HepG2 (cell line): ENCODE measurements around the gene CHTF8.

Experiments
- BRD4 ChIP-seq: sonication (generic); formaldehyde crosslinking; IDR thresholded peaks from 2 replicates; pipeline ENCODE4 v1.4.0; 2020; ENCODE audit warnings: missing genetic modification reagents
- EP300 ChIP-seq, 3 experiments: sonication (generic) in 1 of 3; formaldehyde crosslinking in 1 of 3; IDR thresholded peaks; 2 replicates each; pipeline versions ENCODE4 v1.5.1 to v1.6.1; 2011 to 2020; ENCODE audit warnings: low read depth in 2 of 3, low read length in 2 of 3, borderline replicate concordance in 1 of 3, improper control_type of control experiment in 1 of 3, mild to moderate bottlenecking in 1 of 3, missing genetic modification reagents in 1 of 3, moderate library complexity in 1 of 3
- HDAC6 ChIP-seq: fragments of 200-600 bp; sonication (generic); IDR thresholded peaks from 2 replicates; pipeline ENCODE4 v1.7.0; 2017; ENCODE audit warnings: mild to moderate bottlenecking, antibody characterized with exemption, low read length, low read depth
- MAZ ChIP-seq, 2 experiments: sonication (generic) in 1 of 2; formaldehyde crosslinking in 1 of 2; IDR thresholded peaks; 2 replicates each; pipeline versions ENCODE4 v1.5.0 to v1.6.1; 2012 to 2020; ENCODE audit warnings: low read depth in 2 of 2, mild to moderate bottlenecking in 2 of 2, borderline replicate concordance in 1 of 2, improper control_type of control experiment in 1 of 2, low read length in 1 of 2, missing genetic modification reagents in 1 of 2, moderate library complexity in 1 of 2
- STAG1 ChIP-seq: sonication (generic); formaldehyde crosslinking; IDR thresholded peaks from 2 replicates; pipeline ENCODE4 v1.4.0; 2020; ENCODE audit warnings: missing genetic modification reagents
- STAT6 ChIP-seq: sonication (generic); formaldehyde crosslinking; IDR thresholded peaks from 2 replicates; pipeline ENCODE4 v1.4.0; 2020; ENCODE audit warnings: missing genetic modification reagents, mild to moderate bottlenecking, borderline replicate concordance
- TGIF2 ChIP-seq: IDR thresholded peaks from 2 replicates; pipeline ENCODE4 v1.6.1; 2016; ENCODE audit warnings: control low read depth, missing compliant biosample characterization
- ZBTB40 ChIP-seq, 2 experiments: fragments of 450-650 bp in 1 of 2; sonication (generic) in 1 of 2; formaldehyde crosslinking in 1 of 2; IDR thresholded peaks; 2 replicates each; pipeline versions ENCODE4 v1.6.1 to v1.8.0; 2016 to 2022; ENCODE audit warnings: antibody characterized with exemption in 1 of 2, mild to moderate bottlenecking in 1 of 2, missing genetic modification reagents in 1 of 2
- ZFY ChIP-seq: sonication (generic); formaldehyde crosslinking; IDR thresholded peaks from 2 replicates; pipeline ENCODE4 v1.4.0; 2020; ENCODE audit warnings: missing genetic modification reagents
- ZNF274 ChIP-seq: sonication (generic); formaldehyde crosslinking; IDR thresholded peaks from 2 replicates; pipeline ENCODE4 v1.5.1; 2020; ENCODE audit warnings: mild to moderate bottlenecking, missing genetic modification reagents
- ZNF468 ChIP-seq: sonication (generic); formaldehyde crosslinking; IDR thresholded peaks from 2 replicates; pipeline ENCODE4 v1.8.0; 2022; ENCODE audit warnings: mild to moderate bottlenecking, moderate library complexity, missing genetic modification reagents
- TF ChIP-seq, protein P1 (sequence below): sonication (generic); formaldehyde crosslinking; IDR thresholded peaks from 2 replicates; pipeline ENCODE4 v1.8.0; 2022; ENCODE audit warnings: missing genetic modification reagents, mild to moderate bottlenecking, borderline replicate concordance
- TF ChIP-seq, protein P2 (sequence below): sonication (generic); formaldehyde crosslinking; IDR thresholded peaks from 2 replicates; pipeline ENCODE4 v1.5.0; 2020; ENCODE audit warnings: mild to moderate bottlenecking, missing genetic modification reagents, moderate library complexity

DNA sequence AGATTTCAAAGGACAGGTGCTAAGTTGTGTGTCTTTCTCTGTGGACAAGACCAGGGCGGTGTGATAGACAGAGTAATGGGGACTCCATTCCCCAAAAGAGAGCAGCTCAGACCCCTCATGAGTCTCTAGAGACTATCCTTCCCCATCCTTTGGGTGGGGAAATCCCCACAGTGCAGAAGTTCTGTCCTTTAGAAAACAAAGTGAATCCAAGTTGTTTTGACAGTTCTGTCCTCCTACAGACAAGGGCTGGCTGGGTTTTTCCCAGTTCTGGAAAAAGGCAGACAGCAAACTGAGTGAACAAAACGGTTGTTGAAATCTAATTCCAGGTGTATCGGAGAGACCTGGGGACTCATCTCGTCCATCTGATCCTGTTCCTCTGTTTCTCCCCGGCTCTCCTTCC lies 37.9 kb downstream of the CHTF8 start:
- TF ChIP-seq STAT6 (CRISPR knock-in tag) (no peak), ZNF274 (CRISPR knock-in tag) (no peak), MAZ (IDR thresholded peaks at IDR 0.05; ENCODE audit: borderline replicate concordance, low read depth, low read length) (no peak), MAZ (CRISPR knock-in tag; IDR thresholded peaks at IDR 0.05; ENCODE audit: low read depth) (no peak), ZBTB40 (IDR thresholded peaks at IDR 0.05) (no peak), ZBTB40 (CRISPR knock-in tag; IDR thresholded peaks at IDR 0.05) (no peak), EP300 (IDR thresholded peaks at IDR 0.05; ENCODE audit: low read depth in 2 of 2, low read length in 2 of 2) (no peak), EP300 (CRISPR knock-in tag; IDR thresholded peaks at IDR 0.05; ENCODE audit: borderline replicate concordance) (no peak), BRD4 (CRISPR knock-in tag) (no peak), ZNF468 (no peak), HDAC6 (no peak), ZFY (CRISPR knock-in tag) (no peak), STAG1 (CRISPR knock-in tag) (no peak), TGIF2 (no peak)
- TF ChIP-seq, protein P1, sequence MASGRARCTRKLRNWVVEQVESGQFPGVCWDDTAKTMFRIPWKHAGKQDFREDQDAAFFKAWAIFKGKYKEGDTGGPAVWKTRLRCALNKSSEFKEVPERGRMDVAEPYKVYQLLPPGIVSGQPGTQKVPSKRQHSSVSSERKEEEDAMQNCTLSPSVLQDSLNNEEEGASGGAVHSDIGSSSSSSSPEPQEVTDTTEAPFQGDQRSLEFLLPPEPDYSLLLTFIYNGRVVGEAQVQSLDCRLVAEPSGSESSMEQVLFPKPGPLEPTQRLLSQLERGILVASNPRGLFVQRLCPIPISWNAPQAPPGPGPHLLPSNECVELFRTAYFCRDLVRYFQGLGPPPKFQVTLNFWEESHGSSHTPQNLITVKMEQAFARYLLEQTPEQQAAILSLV: no peak
- TF ChIP-seq, protein P2, sequence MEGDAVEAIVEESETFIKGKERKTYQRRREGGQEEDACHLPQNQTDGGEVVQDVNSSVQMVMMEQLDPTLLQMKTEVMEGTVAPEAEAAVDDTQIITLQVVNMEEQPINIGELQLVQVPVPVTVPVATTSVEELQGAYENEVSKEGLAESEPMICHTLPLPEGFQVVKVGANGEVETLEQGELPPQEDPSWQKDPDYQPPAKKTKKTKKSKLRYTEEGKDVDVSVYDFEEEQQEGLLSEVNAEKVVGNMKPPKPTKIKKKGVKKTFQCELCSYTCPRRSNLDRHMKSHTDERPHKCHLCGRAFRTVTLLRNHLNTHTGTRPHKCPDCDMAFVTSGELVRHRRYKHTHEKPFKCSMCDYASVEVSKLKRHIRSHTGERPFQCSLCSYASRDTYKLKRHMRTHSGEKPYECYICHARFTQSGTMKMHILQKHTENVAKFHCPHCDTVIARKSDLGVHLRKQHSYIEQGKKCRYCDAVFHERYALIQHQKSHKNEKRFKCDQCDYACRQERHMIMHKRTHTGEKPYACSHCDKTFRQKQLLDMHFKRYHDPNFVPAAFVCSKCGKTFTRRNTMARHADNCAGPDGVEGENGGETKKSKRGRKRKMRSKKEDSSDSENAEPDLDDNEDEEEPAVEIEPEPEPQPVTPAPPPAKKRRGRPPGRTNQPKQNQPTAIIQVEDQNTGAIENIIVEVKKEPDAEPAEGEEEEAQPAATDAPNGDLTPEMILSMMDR: no peak
